ENCODE data around the gene MOSPD3. TPM values are rescaled to one million over a fixed set of nuclear protein-coding genes. Genes with fewer than 3 reads are reported as not detected.
"Not testable (repeated sequence)": the region's sequence is repeated elsewhere in the genome, so short reads cannot be mapped to it uniquely, and the experiment has no call there.

MOSPD3 gene
- polyA plus RNA-seq, 1 donor (not counting 4 experiments of a cell fraction or from before 2014, with no cell fraction given) = 5.5 TPM

GRCh38 chr7:100563809-100564400, 48.4 kb upstream of the MOSPD3 start:
- no peaks in the 10 kb centered on the region for H3K9me1 ChIP-seq (ENCODE audit: control insufficient read depth, extremely low read depth, insufficient read depth, low read length)
- H3K36me3 ChIP-seq (ENCODE audit: control insufficient read depth in 2 of 2, extremely low read depth in 1 of 2, insufficient read depth in 2 of 2, low read length in 2 of 2) = no peaks in the 10 kb centered on the region
- H3K4me2 ChIP-seq (ENCODE audit: control insufficient read depth, extremely low read depth, insufficient read depth, low read depth, low read length) = no peak overlapping the region
- no peak overlapping the region for H3K9ac ChIP-seq (ENCODE audit: control insufficient read depth, extremely low read depth, insufficient read depth, low read length)
- no peaks in the 10 kb centered on the region for H3K79me2 ChIP-seq (ENCODE audit: control insufficient read depth, insufficient read depth, low read length)
- dilution Hi-C loops (cut with MboI; ENCODE audit: extremely low pct_ligation_motif_present, low sequenced_read_pairs) = no loop called here
- no peaks in the 10 kb centered on the region for H3K9me3 ChIP-seq (ENCODE audit: control insufficient read depth, low read depth, low read length)
- peak; percentile 26 for FAIRE-seq
- H3K27me3 ChIP-seq (ENCODE audit: control insufficient read depth, extremely low read depth, insufficient read depth, low read length) = no peaks in the 10 kb centered on the region
- DNase-seq (ENCODE audit: low read depth, low spot score) = no peak
- H3K4me1 ChIP-seq (ENCODE audit: control insufficient read depth, extremely low read depth, insufficient read depth, low read length) = no peaks in the 10 kb centered on the region
- H3K4me3 ChIP-seq (ENCODE audit: control insufficient read depth in 2 of 3, extremely low read depth in 1 of 3, insufficient read depth in 2 of 3, low read depth in 1 of 3, low read length in 3 of 3) = no peak overlapping the region
- TF ChIP-seq EZH2 (IDR thresholded peaks at IDR 0.05; ENCODE audit: low read length) = no peak
- TF ChIP-seq, protein P1, sequence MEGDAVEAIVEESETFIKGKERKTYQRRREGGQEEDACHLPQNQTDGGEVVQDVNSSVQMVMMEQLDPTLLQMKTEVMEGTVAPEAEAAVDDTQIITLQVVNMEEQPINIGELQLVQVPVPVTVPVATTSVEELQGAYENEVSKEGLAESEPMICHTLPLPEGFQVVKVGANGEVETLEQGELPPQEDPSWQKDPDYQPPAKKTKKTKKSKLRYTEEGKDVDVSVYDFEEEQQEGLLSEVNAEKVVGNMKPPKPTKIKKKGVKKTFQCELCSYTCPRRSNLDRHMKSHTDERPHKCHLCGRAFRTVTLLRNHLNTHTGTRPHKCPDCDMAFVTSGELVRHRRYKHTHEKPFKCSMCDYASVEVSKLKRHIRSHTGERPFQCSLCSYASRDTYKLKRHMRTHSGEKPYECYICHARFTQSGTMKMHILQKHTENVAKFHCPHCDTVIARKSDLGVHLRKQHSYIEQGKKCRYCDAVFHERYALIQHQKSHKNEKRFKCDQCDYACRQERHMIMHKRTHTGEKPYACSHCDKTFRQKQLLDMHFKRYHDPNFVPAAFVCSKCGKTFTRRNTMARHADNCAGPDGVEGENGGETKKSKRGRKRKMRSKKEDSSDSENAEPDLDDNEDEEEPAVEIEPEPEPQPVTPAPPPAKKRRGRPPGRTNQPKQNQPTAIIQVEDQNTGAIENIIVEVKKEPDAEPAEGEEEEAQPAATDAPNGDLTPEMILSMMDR (optimal IDR thresholded peaks at IDR 0.05 in 1 of 3, IDR thresholded peaks at IDR 0.05 in 1 of 3, conservative IDR thresholded peaks at IDR 0.05 in 1 of 3; ENCODE audit: extremely low read depth in 1 of 3, insufficient read depth in 2 of 3, low read length in 3 of 3) = peak; percentile 92 to 98 (median 98)
- H2AFZ ChIP-seq (ENCODE audit: control insufficient read depth, low read length) = no peak overlapping the region
- H3K27ac ChIP-seq (ENCODE audit: control insufficient read depth, insufficient read depth, low read length) = no peak overlapping the region
- H4K20me1 ChIP-seq (ENCODE audit: control insufficient read depth, extremely low read depth, insufficient read depth, low read length) = no peaks in the 10 kb centered on the region

GRCh38 chr7:100564405-100564804, 47.9 kb upstream of the MOSPD3 start:
- H3K4me2 ChIP-seq (ENCODE audit: control insufficient read depth, extremely low read depth, insufficient read depth, low read depth, low read length); H3K9me1 ChIP-seq (ENCODE audit: control insufficient read depth, extremely low read depth, insufficient read depth, low read length); DNase-seq (ENCODE audit: low read depth, low spot score); H3K27me3 ChIP-seq (ENCODE audit: control insufficient read depth, extremely low read depth, insufficient read depth, low read length); H4K20me1 ChIP-seq (ENCODE audit: control insufficient read depth, extremely low read depth, insufficient read depth, low read length); H3K27ac ChIP-seq (ENCODE audit: control insufficient read depth, insufficient read depth, low read length); H3K4me3 ChIP-seq (ENCODE audit: control insufficient read depth in 2 of 3, extremely low read depth in 1 of 3, insufficient read depth in 2 of 3, low read depth in 1 of 3, low read length in 3 of 3); H3K9ac ChIP-seq (ENCODE audit: control insufficient read depth, extremely low read depth, insufficient read depth, low read length); H2AFZ ChIP-seq (ENCODE audit: control insufficient read depth, low read length); H3K36me3 ChIP-seq (ENCODE audit: control insufficient read depth in 2 of 2, extremely low read depth in 1 of 2, insufficient read depth in 2 of 2, low read length in 2 of 2); H3K4me1 ChIP-seq (ENCODE audit: control insufficient read depth, extremely low read depth, insufficient read depth, low read length); FAIRE-seq; H3K79me2 ChIP-seq (ENCODE audit: control insufficient read depth, insufficient read depth, low read length); H3K9me3 ChIP-seq (ENCODE audit: control insufficient read depth, low read depth, low read length); dilution Hi-C loops (cut with MboI; ENCODE audit: extremely low pct_ligation_motif_present, low sequenced_read_pairs): not testable (repeated sequence)

GRCh38 chr7:100565133-100565571, 47.2 kb upstream of the MOSPD3 start:
- Histone ChIP-seq H3K4me1 (ENCODE audit: control insufficient read depth, extremely low read depth, insufficient read depth, low read length) (no peaks in the 10 kb centered on the region), H4K20me1 (ENCODE audit: control insufficient read depth, extremely low read depth, insufficient read depth, low read length) (no peaks in the 10 kb centered on the region), H3K36me3 (ENCODE audit: control insufficient read depth in 2 of 2, extremely low read depth in 1 of 2, insufficient read depth in 2 of 2, low read length in 2 of 2) (no peaks in the 10 kb centered on the region), H3K27ac (ENCODE audit: control insufficient read depth, insufficient read depth, low read length) (no peak overlapping the region), H3K9me3 (ENCODE audit: control insufficient read depth, low read depth, low read length) (no peaks in the 10 kb centered on the region), H3K9ac (ENCODE audit: control insufficient read depth, extremely low read depth, insufficient read depth, low read length) (no peak overlapping the region), H3K4me2 (ENCODE audit: control insufficient read depth, extremely low read depth, insufficient read depth, low read depth, low read length) (no peak overlapping the region), H2AFZ (ENCODE audit: control insufficient read depth, low read length) (no peak overlapping the region), H3K9me1 (ENCODE audit: control insufficient read depth, extremely low read depth, insufficient read depth, low read length) (no peaks in the 10 kb centered on the region), H3K27me3 (ENCODE audit: control insufficient read depth, extremely low read depth, insufficient read depth, low read length) (peaks cover 10% of the 10 kb centered on the region), H3K4me3 (ENCODE audit: control insufficient read depth in 2 of 3, extremely low read depth in 1 of 3, insufficient read depth in 2 of 3, low read depth in 1 of 3, low read length in 3 of 3) (no peak overlapping the region), H3K79me2 (ENCODE audit: control insufficient read depth, insufficient read depth, low read length) (no peaks in the 10 kb centered on the region)
- FAIRE-seq (no peak), DNase-seq (ENCODE audit: low read depth, low spot score) (no peak)
- dilution Hi-C loops (cut with MboI; ENCODE audit: extremely low pct_ligation_motif_present, low sequenced_read_pairs) = no loop called here
- no peak for TF ChIP-seq EZH2 (IDR thresholded peaks at IDR 0.05; ENCODE audit: low read length)
- TF ChIP-seq, protein P1 (optimal IDR thresholded peaks at IDR 0.05 in 1 of 3, IDR thresholded peaks at IDR 0.05 in 1 of 3, conservative IDR thresholded peaks at IDR 0.05 in 1 of 3; ENCODE audit: extremely low read depth in 1 of 3, insufficient read depth in 2 of 3, low read length in 3 of 3) = no peak
